Measurements from ENCODE around the gene NIPAL1. TPM values are rescaled to one million over a fixed set of nuclear protein-coding genes. Genes with fewer than 3 reads are reported as not detected.

NIPAL1 gene
- total RNA-seq, 2 experiments from 2014 or later: 1.8 to 2.9 TPM

DNA sequence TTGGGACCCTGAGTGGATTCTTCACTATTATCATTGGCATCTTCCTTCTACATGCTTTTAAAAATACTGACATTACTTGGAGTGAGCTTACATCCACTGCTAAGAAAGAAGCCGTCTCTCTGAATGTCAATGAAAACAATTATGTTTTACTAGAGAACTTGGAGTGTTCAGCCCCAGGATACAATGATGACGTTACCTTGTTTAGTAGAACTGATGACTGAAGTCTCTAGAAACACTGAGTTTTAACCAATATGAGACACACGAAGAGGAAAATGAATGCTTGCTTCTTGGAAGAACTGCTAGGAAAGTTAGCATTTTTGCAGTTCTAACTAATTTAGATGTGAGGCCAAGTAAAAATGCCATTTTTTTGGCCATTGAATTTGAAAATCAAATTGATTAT is 19.4 kb downstream of the NIPAL1 start:
- no peak for DNase-seq
- peaks cover 13% of the 10 kb centered on the region for H3K9me3 Mint-ChIP-seq
- H3K4me3 Mint-ChIP-seq: no peak overlapping the region
- peaks cover 27% of the 10 kb centered on the region for H3K36me3 Mint-ChIP-seq
- peaks cover 60% of the 10 kb centered on the region for H3K4me1 Mint-ChIP-seq
- no peaks in the 10 kb centered on the region for H3K27me3 Mint-ChIP-seq
- peak overlapping the region; percentile 84 for H3K27ac Mint-ChIP-seq

- Mint-ChIP-seq H3K4me3 (no peak overlapping the region), H3K9me3 (peaks cover 18% of the 10 kb centered on the region), H3K36me3 (peaks cover 29% of the 10 kb centered on the region), H3K4me1 (peaks cover 67% of the 10 kb centered on the region), H3K27me3 (peaks cover 3% of the 10 kb centered on the region), H3K27ac (peak overlapping the region; percentile 56)
- no peak for DNase-seq
These were observed 20.5 kb downstream of the NIPAL1 start for GRCh38 chr4:48037117-48037462.

- H3K27me3 Mint-ChIP-seq: peaks cover 3% of the 10 kb centered on the region
- no peak overlapping the region for H3K4me3 Mint-ChIP-seq
- DNase-seq: no peak
- H3K9me3 Mint-ChIP-seq: peaks cover 18% of the 10 kb centered on the region
- peaks cover 69% of the 10 kb centered on the region for H3K4me1 Mint-ChIP-seq
- H3K27ac Mint-ChIP-seq: no peak overlapping the region
- peaks cover 29% of the 10 kb centered on the region for H3K36me3 Mint-ChIP-seq
These were observed 22.1 kb downstream of the NIPAL1 start for GRCh38 chr4:48038666-48039065.

DNA sequence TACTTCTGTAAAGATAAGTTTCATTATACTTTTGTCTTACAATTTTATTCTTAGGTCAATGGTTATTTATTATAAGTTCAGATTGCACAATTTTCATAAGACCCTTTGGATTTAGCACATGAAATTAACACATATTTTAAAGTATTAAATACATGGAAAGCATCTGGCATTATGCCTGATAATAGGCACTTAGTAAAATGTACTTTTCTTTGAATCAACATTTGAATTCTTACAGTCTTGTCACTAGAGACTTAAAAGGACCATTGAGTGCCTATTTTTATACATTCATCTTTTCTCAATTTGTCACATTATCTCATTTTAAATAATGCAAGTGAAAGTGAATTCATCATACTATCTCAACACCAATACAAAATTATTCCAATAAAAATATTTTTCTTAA is 23.0 kb downstream of the NIPAL1 start:
- H3K4me3 Mint-ChIP-seq: no peak overlapping the region
- H3K4me1 Mint-ChIP-seq: peaks cover 70% of the 10 kb centered on the region

DNA sequence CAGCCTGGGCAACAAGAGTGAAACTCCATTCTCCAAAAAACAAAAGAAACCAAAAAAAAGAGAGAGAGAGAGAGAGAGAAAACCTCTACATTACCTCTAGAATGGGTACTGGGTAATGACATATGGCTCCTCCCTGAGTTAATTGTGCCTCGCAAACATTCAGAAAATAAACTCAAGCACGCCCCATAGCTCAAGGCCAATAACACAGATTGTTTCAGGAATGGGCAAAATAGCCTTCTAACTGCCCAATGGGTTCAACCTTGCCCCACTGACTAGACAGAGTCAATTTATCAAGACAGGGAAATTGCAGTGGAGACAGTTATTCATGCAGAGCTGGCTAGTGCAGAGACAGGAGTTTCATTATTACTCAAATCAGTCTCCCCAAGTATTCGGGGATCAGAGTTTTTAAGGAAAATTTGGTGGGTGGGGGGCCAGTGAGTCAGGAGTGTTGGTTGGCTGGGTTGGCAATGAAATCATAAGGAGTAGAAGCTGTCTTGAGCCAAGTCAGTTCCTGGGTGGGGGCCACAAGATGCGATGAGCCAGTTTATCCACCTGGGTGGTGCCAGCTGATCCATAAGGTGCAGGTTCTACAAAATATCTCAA is 25.1 kb downstream of the NIPAL1 start:
- peaks cover 69% of the 10 kb centered on the region for H3K4me1 Mint-ChIP-seq
- peak overlapping the region; percentile 35 for H3K27ac Mint-ChIP-seq
- H3K9me3 Mint-ChIP-seq: peaks cover 7% of the 10 kb centered on the region
- peaks cover 3% of the 10 kb centered on the region for H3K27me3 Mint-ChIP-seq
- peaks cover 10% of the 10 kb centered on the region for H3K36me3 Mint-ChIP-seq
- peak overlapping the region; percentile 27 for H3K4me3 Mint-ChIP-seq
- no peak for DNase-seq

More for the DNA sequence above, 23.0 kb downstream of the NIPAL1 start:
- Mint-ChIP-seq H3K36me3 (peaks cover 27% of the 10 kb centered on the region), H3K27ac (no peak overlapping the region), H3K27me3 (peaks cover 3% of the 10 kb centered on the region), H3K9me3 (peaks cover 16% of the 10 kb centered on the region)
- DNase-seq: no peak

GRCh38 chr4:48042979-48043461 is 26.4 kb downstream of the NIPAL1 start:
- H3K27me3 Mint-ChIP-seq: peaks cover 3% of the 10 kb centered on the region

GRCh38 chr4:48043504-48043903 is 26.9 kb downstream of the NIPAL1 start:
- peaks cover 81% of the 10 kb centered on the region for H3K4me1 Mint-ChIP-seq
- H3K4me3 Mint-ChIP-seq: no peak overlapping the region
- H3K9me3 Mint-ChIP-seq: peaks cover 5% of the 10 kb centered on the region
- H3K27me3 Mint-ChIP-seq: peaks cover 3% of the 10 kb centered on the region
- no peak overlapping the region for H3K27ac Mint-ChIP-seq
- peaks cover 9% of the 10 kb centered on the region for H3K36me3 Mint-ChIP-seq
- no peak for DNase-seq

More at GRCh38 chr4:48042979-48043461, 26.4 kb downstream of the NIPAL1 start:
- H3K4me1 Mint-ChIP-seq: peaks cover 77% of the 10 kb centered on the region
- peaks cover 9% of the 10 kb centered on the region for H3K36me3 Mint-ChIP-seq
- no peak overlapping the region for H3K27ac Mint-ChIP-seq
- no peak overlapping the region for H3K4me3 Mint-ChIP-seq
- DNase-seq: no peak
- H3K9me3 Mint-ChIP-seq: peaks cover 5% of the 10 kb centered on the region

DNA sequence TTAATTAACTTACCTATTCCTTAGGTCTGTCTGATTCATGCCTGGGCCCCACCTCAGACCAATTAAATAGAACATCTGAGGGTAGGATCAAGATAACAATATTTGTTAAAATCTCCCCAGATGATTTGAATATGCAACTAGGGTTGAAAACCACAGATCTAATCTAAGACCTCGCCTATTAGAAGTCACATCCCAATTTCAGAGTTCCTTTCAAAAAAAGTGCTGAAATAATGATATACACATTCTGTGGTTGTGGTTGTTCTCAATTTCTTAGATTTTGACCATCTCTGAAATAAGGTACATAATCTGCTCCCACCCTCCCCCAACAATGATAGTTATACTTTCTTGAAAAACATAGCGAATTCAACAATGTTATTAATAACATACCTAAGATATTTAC is 27.7 kb downstream of the NIPAL1 start:
- H3K4me1 Mint-ChIP-seq: peaks cover 80% of the 10 kb centered on the region
- H3K4me3 Mint-ChIP-seq: no peak overlapping the region
- H3K27ac Mint-ChIP-seq: no peak overlapping the region
- peaks cover 3% of the 10 kb centered on the region for H3K27me3 Mint-ChIP-seq
- peaks cover 5% of the 10 kb centered on the region for H3K9me3 Mint-ChIP-seq
- H3K36me3 Mint-ChIP-seq: peaks cover 6% of the 10 kb centered on the region
- DNase-seq: no peak

- Mint-ChIP-seq H3K9me3 (peaks cover 6% of the 10 kb centered on the region), H3K27me3 (peaks cover 3% of the 10 kb centered on the region), H3K4me3 (no peak overlapping the region), H3K27ac (no peak overlapping the region), H3K4me1 (peaks cover 79% of the 10 kb centered on the region), H3K36me3 (peaks cover 6% of the 10 kb centered on the region)
- DNase-seq: no peak
These were observed 29.5 kb downstream of the NIPAL1 start for GRCh38 chr4:48046059-48046458.

DNA sequence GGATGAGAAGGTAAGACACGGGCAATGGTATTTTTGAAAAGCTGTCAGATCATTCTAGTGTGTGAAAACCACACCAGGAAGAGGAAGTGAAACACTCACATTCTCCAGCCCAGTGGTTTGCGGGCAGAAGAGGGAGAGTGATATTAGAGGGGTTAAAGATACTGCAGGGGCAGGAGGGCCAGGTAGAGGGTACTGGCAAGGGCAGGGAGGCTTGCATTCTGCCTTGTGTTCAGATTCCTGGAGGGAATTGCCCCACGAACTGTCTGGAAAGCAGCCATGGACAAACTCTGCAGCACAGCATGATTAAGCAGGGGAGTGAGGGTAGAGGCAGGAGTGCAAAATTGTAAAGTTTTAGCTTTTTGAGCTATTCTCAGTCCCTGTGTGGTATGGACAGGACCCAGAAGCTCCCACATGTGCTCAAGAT is 30.9 kb downstream of the NIPAL1 start:
- peaks cover 66% of the 10 kb centered on the region for H3K4me1 Mint-ChIP-seq
- peak overlapping the region; percentile 64 for H3K4me3 Mint-ChIP-seq
- DNase-seq: peak; percentile 85

DNA sequence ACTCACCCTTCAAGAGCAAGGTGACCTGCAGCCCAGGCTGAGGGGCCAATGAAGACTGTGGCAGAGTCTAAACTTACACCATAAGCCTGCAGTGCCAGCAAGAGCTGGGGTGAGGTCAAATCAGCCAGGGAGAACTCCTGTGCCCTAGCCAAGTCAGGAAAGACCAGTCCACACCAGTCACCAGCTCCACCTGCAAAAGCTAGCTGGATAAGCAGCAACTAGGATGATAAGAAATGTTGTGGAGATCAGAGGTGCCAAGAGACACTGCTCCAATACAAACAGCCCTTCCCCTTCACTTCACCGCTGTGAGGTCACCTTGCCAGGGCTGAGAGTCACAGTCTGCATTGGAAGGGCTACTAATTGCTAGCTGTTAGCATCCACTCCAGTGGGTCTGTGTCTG is 31.3 kb downstream of the NIPAL1 start:
- H3K27ac Mint-ChIP-seq: peak overlapping the region; percentile 12
- peaks cover 2% of the 10 kb centered on the region for H3K9me3 Mint-ChIP-seq
- H3K36me3 Mint-ChIP-seq: peaks cover 4% of the 10 kb centered on the region
- DNase-seq: no peak
- H3K4me1 Mint-ChIP-seq: peaks cover 61% of the 10 kb centered on the region
- no peak overlapping the region for H3K4me3 Mint-ChIP-seq
- H3K27me3 Mint-ChIP-seq: no peaks in the 10 kb centered on the region

More for the DNA sequence above, 30.9 kb downstream of the NIPAL1 start:
- H3K27ac Mint-ChIP-seq: peak overlapping the region; percentile 83
- peaks cover 4% of the 10 kb centered on the region for H3K36me3 Mint-ChIP-seq
- peaks cover 2% of the 10 kb centered on the region for H3K9me3 Mint-ChIP-seq
- no peaks in the 10 kb centered on the region for H3K27me3 Mint-ChIP-seq

DNA sequence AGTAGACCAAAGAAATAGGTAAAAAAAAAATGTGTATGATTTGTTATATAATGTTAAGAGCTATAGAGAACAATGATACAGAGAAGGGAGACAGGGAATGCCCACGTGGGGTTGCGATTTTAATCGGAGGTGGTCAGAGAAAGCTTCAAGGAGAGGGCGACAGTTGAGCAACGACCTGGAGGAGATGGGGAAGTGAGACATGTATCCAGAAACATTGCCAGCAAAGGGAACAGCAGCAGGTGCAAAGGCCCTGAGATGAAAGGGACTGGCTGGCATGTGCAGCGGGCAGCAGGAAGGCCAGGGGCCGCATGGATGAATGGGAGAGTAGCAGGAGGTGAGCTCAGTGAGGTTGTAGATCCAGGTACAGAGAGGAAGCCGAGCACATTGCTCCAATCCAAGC is 32.9 kb downstream of the NIPAL1 start:
- H3K4me3 Mint-ChIP-seq: no peak overlapping the region
- no peak overlapping the region for H3K27ac Mint-ChIP-seq
- peaks cover 4% of the 10 kb centered on the region for H3K36me3 Mint-ChIP-seq
- no peaks in the 10 kb centered on the region for H3K27me3 Mint-ChIP-seq
- peaks cover 2% of the 10 kb centered on the region for H3K9me3 Mint-ChIP-seq
- no peak for DNase-seq
- H3K4me1 Mint-ChIP-seq: peaks cover 46% of the 10 kb centered on the region

GRCh38 chr4:48051078-48051477 is 34.5 kb downstream of the NIPAL1 start:
- H3K27me3 Mint-ChIP-seq: no peaks in the 10 kb centered on the region

GRCh38 chr4:48058617-48059530 is 42.3 kb downstream of the NIPAL1 start:
- peaks cover 14% of the 10 kb centered on the region for H3K4me1 Mint-ChIP-seq
- H3K9me3 Mint-ChIP-seq: peaks cover 27% of the 10 kb centered on the region
- no peak overlapping the region for H3K4me3 Mint-ChIP-seq
- H3K27me3 Mint-ChIP-seq: no peaks in the 10 kb centered on the region
- no peak for DNase-seq
- H3K36me3 Mint-ChIP-seq: peaks cover 24% of the 10 kb centered on the region
- no peak overlapping the region for H3K27ac Mint-ChIP-seq

More at GRCh38 chr4:48051078-48051477, 34.5 kb downstream of the NIPAL1 start:
- H3K27ac Mint-ChIP-seq: no peak overlapping the region
- peaks cover 3% of the 10 kb centered on the region for H3K9me3 Mint-ChIP-seq
- no peak for DNase-seq
- H3K4me1 Mint-ChIP-seq: peaks cover 31% of the 10 kb centered on the region
- H3K36me3 Mint-ChIP-seq: peaks cover 3% of the 10 kb centered on the region
- no peak overlapping the region for H3K4me3 Mint-ChIP-seq

- Mint-ChIP-seq H3K4me3 (no peak overlapping the region), H3K36me3 (peaks cover 54% of the 10 kb centered on the region), H3K9me3 (peaks cover 30% of the 10 kb centered on the region), H3K27me3 (no peaks in the 10 kb centered on the region), H3K4me1 (peaks cover 44% of the 10 kb centered on the region), H3K27ac (peak overlapping the region; percentile 84)
- peak; percentile 45 for DNase-seq
These were observed 47.8 kb downstream of the NIPAL1 start for GRCh38 chr4:48064349-48064748.
